GM12878 (cell line): ENCODE data around the gene ADAMTS17. TPM values are rescaled to one million over a fixed set of nuclear protein-coding genes. Genes with fewer than 3 reads are reported as not detected.

Experiments used
- CEBPB ChIP-seq, 2 experiments: fragments of 150-350 bp in 1 of 2; IDR thresholded peaks; 2 replicates each; pipeline ENCODE4 v1.6.1; 2012 to 2014; ENCODE audit warnings: low read depth in 2 of 2, low read length in 2 of 2, borderline replicate concordance in 1 of 2, inconsistent platforms in 1 of 2
- EP300 ChIP-seq, 2 experiments: fragments of 150-350 bp in 1 of 2; IDR thresholded peaks; 2 replicates each; pipeline ENCODE4 v1.6.1; 2011 to 2012; ENCODE audit warnings: low read depth in 2 of 2, low read length in 2 of 2, borderline replicate concordance in 1 of 2, improper control_type of control experiment in 1 of 2, inconsistent platforms in 1 of 2; ENCODE audit not compliant: control insufficient read depth in 1 of 2
- IRF4 ChIP-seq: IDR thresholded peaks from 2 replicates; pipeline ENCODE4 v1.6.1; 2011; ENCODE audit warnings: low read depth, low read length
- MYB ChIP-seq: fragments of 150-350 bp; IDR thresholded peaks from 2 replicates; pipeline ENCODE4 v1.6.1; 2014; ENCODE audit warnings: mild to moderate bottlenecking, low read depth, low read length, borderline replicate concordance
- PML ChIP-seq: IDR thresholded peaks from 2 replicates; pipeline ENCODE4 v1.6.1; 2012; ENCODE audit warnings: low read length, inconsistent platforms
- SREBF2 ChIP-seq: IDR thresholded peaks from 2 replicates; pipeline ENCODE4 v1.6.1; 2012; ENCODE audit warnings: mild to moderate bottlenecking, low read length
- polyA plus RNA-seq, 11 experiments: library from polyadenylated mRNA; depleted of rRNA in 4 of 11; unstranded in 6 of 11; stranded (reverse) in 5 of 11; fragments of >200 nt; fragmentation: Nextera tagmentation in 4 of 11; fragmentation: Illumina TruSeq in 1 of 11; extraction: Ambion mirVana in 4 of 11; extraction: Trizol in 1 of 11; gene quantifications; 1 replicate in 1 of 11; 2 replicates in 10 of 11; pipeline versions ENCODE4 v1.2.1 to v1.2.3, GENCODE V29; 2011 to 2016; ENCODE audit warnings: inconsistent platforms in 2 of 11, missing spikeins in 2 of 11, low read depth in 1 of 11
- total RNA-seq, 4 experiments: library from RNA; depleted of rRNA in 3 of 4; stranded (reverse); fragments of >200 nt in 3 of 4; fragmentation: Illumina TruSeq in 1 of 4; extraction: Trizol in 1 of 4; gene quantifications; 2 replicates each; pipeline versions ENCODE4 v1.2.1 to v1.2.3, GENCODE V29; 2013 to 2021
- TF ChIP-seq, protein P1 (sequence below): fragments of 450-650 bp; IDR thresholded peaks from 2 replicates; pipeline ENCODE4 v1.6.1; 2017; ENCODE audit warnings: mild to moderate bottlenecking, moderate library complexity
- TF ChIP-seq, protein P2 (sequence below): IDR thresholded peaks from 2 replicates; pipeline ENCODE4 v1.6.1; 2011; ENCODE audit warnings: borderline replicate concordance, low read depth, mild to moderate bottlenecking, moderate library complexity, low read length; ENCODE audit not compliant: insufficient read depth, poor library complexity, severe bottlenecking
- TF ChIP-seq, protein P3 (sequence below): IDR thresholded peaks from 2 replicates; pipeline ENCODE4 v1.6.1; 2011; ENCODE audit warnings: mild to moderate bottlenecking, low read depth, low read length, moderate library complexity; ENCODE audit not compliant: insufficient replicate concordance

ADAMTS17 gene
- total and polyA plus RNA-seq, 10 of the 15 experiments (the other 5 are each of a cell fraction or from before 2014, with no cell fraction given): 0.04 to 0.50 (median 0.10) TPM; not detected in 4

DNA sequence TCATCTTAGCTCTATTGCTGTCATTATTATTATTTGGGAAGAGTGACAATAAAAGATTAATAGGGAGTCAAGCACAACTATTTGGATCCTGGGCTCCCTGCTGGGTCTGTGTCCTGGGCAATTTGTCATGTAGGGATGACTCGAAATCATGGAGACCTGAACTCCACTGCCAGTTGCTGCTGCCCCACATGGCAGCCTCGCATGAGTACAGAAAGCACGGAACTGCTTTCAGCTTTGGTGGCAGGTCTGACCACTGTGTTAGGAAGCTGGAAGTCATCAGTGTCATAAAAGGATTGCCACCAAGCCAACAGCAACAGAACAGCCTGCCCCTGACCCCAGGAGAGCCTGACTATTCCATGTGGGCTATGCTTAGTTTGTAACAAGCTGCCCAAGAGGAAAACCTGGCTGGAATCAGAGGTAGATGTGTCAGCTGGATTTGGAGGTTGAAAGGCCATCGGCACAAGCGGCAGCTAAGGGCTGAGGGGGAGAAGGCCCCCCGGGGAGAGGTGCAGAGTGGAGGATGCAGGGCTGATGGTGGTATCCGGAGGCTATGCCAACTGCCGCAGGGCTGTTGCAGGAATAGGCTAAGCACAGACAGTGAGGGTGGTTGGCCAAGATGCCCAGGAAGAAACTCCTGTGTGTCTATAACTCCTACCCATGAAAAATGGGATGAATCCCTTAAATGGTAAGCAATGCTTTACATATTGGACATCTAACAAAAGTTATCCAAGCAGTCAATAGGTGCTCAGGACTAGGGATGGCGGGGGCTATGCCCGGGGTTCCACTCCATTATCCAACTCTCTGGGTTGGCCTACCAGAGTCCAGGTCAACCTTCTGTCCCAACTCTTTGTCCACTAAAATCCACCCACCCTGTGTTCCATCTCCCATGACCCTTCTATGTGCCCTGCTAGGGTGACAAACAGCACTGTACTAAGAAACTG, 291.6 kb downstream of the ADAMTS17 start (continued):
- TF ChIP-seq, protein P1, sequence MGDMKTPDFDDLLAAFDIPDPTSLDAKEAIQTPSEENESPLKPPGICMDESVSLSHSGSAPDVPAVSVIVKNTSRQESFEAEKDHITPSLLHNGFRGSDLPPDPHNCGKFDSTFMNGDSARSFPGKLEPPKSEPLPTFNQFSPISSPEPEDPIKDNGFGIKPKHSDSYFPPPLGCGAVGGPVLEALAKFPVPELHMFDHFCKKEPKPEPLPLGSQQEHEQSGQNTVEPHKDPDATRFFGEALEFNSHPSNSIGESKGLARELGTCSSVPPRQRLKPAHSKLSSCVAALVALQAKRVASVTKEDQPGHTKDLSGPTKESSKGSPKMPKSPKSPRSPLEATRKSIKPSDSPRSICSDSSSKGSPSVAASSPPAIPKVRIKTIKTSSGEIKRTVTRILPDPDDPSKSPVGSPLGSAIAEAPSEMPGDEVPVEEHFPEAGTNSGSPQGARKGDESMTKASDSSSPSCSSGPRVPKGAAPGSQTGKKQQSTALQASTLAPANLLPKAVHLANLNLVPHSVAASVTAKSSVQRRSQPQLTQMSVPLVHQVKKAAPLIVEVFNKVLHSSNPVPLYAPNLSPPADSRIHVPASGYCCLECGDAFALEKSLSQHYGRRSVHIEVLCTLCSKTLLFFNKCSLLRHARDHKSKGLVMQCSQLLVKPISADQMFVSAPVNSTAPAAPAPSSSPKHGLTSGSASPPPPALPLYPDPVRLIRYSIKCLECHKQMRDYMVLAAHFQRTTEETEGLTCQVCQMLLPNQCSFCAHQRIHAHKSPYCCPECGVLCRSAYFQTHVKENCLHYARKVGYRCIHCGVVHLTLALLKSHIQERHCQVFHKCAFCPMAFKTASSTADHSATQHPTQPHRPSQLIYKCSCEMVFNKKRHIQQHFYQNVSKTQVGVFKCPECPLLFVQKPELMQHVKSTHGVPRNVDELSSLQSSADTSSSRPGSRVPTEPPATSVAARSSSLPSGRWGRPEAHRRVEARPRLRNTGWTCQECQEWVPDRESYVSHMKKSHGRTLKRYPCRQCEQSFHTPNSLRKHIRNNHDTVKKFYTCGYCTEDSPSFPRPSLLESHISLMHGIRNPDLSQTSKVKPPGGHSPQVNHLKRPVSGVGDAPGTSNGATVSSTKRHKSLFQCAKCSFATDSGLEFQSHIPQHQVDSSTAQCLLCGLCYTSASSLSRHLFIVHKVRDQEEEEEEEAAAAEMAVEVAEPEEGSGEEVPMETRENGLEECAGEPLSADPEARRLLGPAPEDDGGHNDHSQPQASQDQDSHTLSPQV: no peak
- no peak for TF ChIP-seq EP300 (IDR thresholded peaks at IDR 0.05; ENCODE audit: borderline replicate concordance in 1 of 2, control insufficient read depth in 1 of 2, low read depth in 2 of 2, low read length in 2 of 2)
- no peak for TF ChIP-seq SREBF2
- TF ChIP-seq, protein P2, sequence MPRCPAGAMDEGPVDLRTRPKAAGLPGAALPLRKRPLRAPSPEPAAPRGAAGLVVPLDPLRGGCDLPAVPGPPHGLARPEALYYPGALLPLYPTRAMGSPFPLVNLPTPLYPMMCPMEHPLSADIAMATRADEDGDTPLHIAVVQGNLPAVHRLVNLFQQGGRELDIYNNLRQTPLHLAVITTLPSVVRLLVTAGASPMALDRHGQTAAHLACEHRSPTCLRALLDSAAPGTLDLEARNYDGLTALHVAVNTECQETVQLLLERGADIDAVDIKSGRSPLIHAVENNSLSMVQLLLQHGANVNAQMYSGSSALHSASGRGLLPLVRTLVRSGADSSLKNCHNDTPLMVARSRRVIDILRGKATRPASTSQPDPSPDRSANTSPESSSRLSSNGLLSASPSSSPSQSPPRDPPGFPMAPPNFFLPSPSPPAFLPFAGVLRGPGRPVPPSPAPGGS: no peak
- no peak for TF ChIP-seq CEBPB (IDR thresholded peaks at IDR 0.05; ENCODE audit: borderline replicate concordance in 1 of 2, low read depth in 2 of 2, low read length in 2 of 2)
- no peak for TF ChIP-seq PML
- TF ChIP-seq IRF4: no peak
- TF ChIP-seq MYB: no peak
- TF ChIP-seq, protein P3, sequence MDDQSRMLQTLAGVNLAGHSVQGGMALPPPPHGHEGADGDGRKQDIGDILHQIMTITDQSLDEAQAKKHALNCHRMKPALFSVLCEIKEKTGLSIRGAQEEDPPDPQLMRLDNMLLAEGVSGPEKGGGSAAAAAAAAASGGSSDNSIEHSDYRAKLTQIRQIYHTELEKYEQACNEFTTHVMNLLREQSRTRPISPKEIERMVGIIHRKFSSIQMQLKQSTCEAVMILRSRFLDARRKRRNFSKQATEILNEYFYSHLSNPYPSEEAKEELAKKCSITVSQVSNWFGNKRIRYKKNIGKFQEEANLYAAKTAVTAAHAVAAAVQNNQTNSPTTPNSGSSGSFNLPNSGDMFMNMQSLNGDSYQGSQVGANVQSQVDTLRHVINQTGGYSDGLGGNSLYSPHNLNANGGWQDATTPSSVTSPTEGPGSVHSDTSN: no peak
